Colon (tissue), 2 donors: ENCODE results near the gene CTNNBL1.
A peak's percentile ranks its signal among the peaks of the same experiment; 100 is the strongest.
"Not testable (repeated sequence)": the region's sequence is repeated elsewhere in the genome, so short reads cannot be mapped to it uniquely, and the experiment has no call there.

ENCODE experiments used
- FAIRE-seq: peaks from 2 replicates; lab custom pipeline; 2012; peaks lifted over from hg19 to GRCh38; lab: Jason Lieb, UNC
- donor health status: control.
- donor health status: control.

CTNNBL1 gene

DNA sequence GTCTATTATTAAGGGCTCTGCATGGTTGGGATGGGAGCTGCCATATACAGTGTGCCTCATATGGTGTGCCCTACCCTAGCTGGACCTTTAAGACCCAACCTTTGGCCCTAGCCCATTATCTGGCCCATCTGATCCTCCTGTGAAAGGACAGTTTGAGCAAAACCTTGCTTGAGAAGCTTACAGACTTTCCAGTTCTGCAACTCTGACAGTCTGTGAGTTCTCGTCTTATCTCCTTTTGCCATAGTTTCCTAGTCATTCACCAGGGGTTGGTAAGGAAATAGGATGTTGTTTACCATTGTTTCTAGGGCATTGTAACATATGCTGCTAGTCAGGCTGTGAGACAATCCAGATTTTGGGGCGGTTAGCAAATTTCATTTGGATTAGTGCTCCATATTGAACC lies 17.2 kb downstream of the CTNNBL1 start:
- FAIRE-seq, result no peak

DNA sequence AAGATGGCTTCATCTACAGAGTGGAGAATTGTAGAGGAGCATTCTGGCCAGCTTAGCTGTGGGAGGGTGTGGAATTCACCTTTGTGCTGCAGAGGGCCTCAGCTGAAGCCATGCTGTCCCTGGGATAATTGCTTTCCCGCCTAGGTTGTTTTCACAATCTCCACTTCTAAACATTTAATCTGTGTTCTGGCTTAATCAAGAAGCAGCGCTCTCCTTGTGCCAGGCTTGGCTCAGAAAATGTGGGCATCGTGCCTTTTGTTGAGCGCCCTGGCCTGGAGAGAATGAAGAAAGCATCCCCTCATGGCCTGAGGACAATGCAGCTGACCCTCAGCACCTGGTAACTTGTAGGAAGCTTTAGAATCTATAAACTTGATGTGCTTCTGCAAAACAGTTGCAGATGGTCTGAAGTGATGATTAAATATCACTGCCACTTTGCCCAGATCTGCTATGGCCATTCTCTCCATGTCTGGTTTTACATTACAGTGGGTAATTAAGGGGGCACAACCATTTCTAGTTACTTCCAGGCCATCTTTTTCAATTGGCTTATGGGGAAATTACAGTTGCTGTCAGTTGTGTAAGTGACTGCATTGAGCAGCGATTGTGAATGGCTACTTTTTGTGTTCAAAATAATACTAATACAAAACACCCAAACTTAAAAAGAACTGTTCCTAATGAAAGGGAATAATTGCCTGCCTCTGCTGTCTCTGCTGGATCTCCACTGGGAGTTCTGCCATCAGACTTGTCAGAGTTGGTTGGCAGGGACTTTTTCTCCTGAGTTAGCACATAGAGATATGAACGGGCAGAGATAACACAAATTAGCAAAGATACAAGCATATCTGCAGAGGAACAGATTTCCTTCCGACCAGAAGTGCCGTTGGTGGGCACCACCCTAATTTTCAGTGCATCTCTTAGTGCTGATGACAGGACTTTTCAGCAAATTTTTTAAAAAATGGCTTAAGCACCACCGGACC lies 18.4 kb downstream of the CTNNBL1 start:
- FAIRE-seq, result no peak

DNA sequence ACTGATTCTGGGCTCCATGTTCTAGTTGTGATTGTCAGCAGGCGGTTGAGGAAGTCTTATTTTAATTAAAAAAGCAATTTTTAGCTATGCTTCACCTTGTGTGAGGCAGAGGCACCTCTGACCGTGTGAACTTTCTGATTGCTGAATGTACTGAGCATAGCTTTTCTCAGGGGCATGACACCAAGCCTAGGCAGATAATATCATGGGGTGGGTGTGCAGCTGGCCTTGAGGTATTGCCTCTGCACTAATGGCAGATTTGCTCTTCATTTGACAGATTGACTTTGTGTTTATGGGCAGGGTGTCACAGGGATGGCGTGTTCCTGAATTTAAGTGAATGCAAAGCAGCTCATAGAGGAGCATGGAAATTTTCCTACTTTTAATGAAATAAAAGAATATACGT lies 19.6 kb downstream of the CTNNBL1 start:
- no peak for FAIRE-seq

DNA sequence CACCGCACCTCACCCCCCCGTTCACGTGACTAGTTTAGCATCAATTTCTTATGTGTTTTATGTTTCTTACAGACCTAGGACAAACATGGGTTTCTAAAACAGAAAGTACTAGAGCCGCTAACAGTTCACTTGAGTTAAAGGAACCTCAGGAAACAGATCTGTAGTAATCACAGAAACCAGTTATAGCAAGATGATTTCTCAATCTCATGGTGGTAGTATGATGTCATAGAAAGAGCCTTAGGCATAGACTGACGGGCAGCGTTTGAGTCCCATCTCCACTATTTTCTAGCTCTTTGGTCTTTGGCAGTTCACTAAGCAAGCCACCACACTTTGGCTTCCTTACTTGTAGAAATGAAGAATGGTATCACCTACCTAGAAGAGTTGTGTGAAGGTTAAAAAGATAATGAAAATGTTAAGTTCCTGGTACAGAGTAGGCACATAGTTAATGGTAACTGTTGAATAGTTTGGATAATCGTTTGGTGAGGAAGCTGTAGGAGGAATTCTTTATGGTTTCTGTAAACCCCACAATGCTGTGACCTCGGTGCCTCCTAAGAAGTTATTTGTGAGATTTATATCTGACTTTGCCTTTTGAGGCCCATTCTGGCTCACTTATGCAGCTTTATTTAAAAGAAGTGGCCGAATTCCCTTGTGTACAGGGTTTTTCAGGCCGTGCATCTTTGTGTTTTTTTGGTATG lies 21.3 kb downstream of the CTNNBL1 start:
- no peak for FAIRE-seq

DNA sequence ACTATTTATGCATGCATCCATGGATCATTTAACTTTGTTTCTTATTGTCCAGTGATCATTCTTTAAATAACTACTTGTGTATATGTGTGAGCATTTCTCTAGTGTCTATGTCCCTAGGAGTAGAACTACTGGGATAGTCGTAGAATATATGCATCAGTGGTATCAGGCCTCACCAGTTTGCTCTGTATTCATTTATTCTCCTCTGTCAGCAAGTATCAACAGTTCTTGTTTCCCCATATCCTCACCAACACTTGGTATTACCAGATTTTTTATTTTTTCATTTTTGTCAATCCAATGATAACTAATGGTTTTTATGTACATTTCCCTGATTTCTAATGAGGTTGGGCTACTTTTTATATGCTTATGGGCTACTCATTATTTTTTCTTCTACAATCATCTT lies 27.9 kb downstream of the CTNNBL1 start:
- no peak for FAIRE-seq

DNA sequence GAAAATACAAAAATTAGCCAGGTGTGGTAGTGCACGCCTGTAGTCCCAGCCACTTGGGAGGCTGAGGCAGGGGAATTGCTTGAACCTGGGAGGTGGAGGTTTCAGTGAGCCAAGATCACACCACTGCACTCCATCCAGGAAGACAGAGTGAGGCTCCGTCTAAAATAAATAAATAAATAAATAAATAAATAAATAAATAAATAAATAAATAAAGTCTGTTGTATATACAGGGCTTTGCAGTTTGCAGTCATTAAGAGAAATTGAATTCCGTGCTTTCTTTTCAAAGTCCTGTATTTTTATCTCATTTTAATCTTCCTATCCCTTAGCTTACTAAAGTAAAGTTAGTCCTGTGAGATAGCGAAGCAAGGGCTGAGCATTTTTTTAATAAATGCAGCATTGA lies 28.5 kb downstream of the CTNNBL1 start:
- not testable (repeated sequence) for FAIRE-seq

DNA sequence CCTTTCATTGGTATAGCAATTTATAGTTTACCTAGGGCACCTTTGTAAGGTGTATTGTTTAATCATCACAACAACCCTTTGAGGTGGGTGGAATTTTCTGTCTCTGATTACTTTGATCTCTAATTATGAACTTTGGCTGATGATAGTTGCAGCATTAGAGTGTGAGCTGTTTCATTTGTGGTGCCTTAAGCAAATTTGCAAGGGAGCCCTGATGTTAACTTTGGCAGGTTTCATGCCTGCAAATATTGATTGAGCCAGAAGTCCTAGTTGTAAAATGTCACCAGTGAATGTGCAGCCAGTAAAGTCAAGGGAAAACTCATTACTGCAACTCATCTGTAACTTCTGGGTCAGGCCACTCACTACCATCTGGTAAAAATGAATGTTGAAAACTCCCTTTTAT lies 29.8 kb downstream of the CTNNBL1 start:
- no peak for FAIRE-seq

DNA sequence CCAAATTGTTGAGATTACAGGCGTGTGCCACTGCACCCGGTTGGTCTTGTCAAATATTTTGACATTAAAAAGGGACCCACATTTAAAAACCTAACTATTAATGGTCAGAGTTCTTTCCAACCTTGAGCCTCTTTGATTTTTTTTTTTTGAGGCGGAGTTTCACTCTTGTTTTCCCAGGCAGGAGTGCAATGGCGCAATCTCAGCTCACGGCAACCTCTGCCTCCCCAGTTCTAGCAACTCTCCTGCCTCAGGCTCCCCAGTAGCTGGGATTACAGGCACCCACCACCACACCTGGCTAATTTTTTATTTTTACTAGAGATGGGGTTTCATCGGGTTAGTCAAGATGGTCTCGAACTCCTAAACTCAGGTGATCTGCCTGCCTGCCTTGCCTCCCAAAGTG lies 31.3 kb downstream of the CTNNBL1 start:
- FAIRE-seq, result no peak

DNA sequence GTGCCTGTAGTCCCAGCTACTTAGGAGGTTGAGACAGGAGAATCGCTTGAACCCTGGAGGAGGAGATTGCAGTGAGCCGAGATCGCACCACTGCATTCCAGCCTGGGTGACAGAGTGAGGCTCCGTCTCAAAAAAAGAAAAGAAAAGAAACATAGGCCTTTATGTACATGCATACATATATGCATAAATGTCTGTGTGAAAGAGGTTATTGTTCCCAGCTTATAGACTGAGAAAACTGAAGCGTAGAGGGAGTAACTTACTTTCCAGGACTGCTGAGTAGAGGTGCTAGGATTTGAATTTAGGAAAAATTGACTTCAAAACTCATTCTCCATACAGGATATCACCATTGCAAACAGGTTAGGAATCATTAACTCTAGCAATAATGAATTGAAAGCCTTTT lies 32.0 kb downstream of the CTNNBL1 start:
- no peak for FAIRE-seq

DNA sequence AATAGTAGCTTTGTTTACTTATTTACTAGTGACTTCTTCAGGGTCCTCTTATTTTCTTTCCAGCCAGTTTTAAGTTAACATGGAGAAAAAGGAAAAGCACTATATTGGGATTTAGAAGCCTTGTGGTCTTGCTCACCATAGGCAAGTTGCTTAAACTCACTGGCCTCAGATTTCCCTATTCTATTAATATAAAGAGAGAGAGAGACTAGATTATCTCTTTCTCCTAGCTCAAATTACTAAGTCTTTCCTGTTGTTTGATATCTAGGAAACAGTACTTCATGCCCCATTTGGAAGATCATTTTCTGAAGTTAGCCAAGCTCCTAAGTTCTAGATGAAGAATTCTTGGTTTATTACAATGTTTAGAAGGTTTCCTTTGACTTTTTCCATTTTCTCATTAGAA lies 32.5 kb downstream of the CTNNBL1 start:
- no peak for FAIRE-seq

DNA sequence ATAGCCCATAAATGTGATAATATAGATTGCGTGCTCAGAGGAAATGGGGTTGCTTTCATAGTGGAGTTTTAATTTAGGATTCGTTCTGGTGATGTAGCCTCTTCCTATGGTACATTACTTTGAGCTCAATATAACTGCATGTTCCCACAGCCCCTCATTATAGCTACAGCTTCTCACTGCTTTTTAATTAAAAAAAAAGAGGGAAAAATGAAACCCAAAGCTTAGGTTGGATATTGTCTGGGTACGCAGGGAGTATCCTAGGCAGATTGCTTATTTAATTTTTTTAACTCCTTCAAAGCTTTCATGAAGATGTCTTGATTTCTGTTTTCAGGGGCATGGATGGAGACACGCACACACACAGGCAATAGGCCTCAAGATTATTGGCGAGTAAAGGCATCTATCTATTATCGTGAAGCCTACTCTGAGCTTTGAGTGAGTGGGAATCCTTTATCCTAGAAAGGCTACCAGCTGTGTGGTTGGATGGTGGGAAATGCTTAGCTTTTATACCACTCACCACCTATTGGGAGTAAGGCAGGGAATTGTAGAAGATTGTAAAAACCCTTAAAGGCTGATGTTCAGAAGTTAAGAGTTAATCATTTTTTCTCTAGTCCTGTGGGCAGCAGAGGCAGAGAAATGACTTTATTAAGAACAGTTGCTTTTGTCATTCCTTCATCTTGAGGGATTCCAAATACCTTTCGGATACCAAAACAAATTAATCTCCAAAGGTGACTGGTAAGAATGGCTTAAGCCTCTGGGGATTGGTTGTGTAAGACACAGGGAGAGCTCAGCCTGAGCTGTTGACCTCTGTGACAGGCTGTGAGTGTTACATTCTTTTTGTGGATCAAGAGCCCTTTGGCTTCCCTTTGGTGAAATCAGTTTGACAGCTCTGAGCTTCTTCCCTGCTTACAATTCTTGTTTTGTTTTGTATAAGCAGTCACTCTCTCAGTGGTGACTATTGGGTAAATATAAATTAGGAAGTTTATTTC lies 33.4 kb downstream of the CTNNBL1 start:
- no peak for FAIRE-seq

DNA sequence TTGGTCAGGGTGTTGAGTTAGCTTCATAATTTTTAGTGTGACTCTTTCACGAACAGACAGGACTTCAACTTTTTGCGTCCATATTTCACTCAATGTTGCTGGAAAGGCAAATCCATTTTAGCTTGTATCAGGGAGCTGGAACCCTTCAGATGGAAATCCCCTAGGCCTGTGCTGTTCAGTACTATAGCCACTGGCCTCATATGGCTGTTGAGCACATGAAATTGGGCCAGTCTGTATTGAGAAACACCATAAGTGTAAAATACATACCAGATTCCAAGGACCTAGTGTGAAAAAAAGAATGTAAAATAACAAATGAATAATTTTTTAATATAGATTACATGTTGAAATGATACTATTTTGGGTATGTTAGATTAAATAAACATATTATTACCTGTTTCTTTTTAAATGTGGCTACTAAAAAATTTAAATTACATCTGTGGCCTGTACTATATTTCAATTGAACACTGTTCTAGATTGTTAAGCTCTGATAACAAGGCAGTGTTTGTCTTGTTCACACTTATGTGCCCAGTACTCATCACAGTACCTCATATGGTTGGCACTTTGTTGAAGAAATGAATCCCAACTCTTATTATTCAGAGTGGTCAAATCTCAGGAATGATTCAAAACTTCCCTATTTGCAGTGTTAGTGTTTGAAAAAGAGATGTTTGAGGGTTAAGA lies 34.3 kb downstream of the CTNNBL1 start:
- FAIRE-seq, result peak; percentile 10

DNA sequence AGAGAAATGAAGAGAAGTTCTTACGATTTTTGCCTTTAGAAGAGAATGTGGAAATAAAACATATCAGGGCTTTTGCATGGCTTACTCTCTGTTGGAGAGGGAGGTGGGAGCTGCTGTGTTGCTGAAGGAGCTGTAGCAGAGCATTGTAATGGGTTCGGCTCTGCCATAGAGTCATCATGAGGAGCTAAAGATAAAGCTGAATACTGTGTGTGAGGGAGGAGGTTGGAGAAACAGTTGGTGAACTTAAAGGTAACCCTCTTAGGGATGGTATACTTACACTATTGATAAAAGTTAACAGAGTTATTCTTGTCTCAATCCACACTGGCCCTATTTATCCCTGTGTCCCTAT lies 34.8 kb downstream of the CTNNBL1 start:
- FAIRE-seq, result no peak

DNA sequence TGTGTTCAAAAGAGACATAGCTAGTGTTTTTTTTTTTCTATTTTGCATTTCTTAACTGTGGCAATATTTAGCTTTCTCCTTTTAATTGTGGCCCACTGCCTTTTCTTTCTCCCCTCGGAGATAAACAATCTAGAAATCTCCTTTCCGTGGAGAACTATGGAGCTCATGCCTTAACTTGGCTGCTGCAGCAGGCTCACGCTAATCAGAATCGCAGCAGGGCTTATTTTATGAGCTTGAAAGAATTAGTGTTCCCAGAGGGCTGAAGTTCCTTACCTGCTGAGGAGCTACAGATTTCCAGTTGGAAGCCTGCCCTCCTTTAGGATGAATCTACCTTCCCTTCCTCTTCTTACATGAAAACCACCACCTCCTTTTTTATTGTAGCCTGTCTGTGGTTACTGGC lies 35.6 kb downstream of the CTNNBL1 start:
- no peak for FAIRE-seq

DNA sequence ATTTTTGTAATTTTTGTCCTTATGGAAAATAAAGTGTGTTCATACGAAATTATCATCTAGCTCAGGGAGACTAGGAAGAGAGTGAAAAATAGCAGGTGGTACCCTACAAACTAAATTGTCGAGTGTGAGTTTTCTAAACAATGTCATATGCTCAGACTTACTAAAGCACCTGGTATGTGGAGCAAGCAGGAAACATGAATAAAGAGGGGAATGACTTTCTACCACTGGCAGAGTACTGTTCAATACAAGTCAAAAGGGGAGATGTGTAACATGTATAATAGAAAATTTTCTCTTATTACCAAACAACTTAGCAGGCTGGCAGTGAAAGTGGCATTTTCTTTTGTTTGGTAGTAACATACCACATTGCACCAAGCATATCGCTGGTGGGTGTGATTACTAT lies 36.1 kb downstream of the CTNNBL1 start:
- FAIRE-seq, result no peak

DNA sequence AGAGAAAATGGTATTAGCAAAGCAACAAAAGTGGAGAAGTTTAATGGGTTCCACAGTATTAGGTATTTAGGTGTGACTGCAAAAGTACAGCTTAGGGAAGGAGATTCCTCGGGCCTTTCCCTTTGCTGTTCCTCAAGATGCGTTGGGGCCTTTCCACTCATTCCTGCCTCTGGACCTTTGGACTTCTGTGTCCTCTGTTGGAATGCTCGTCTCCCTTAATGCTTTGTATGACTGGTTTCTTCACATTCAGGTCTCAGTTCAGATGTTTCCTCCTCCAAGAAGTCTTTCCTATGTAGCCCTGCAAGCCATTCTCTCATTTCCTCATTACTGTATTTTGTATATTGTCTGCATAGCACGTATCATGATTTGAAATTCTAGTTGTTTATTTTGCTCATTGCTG lies 39.6 kb downstream of the CTNNBL1 start:
- no peak for FAIRE-seq

DNA sequence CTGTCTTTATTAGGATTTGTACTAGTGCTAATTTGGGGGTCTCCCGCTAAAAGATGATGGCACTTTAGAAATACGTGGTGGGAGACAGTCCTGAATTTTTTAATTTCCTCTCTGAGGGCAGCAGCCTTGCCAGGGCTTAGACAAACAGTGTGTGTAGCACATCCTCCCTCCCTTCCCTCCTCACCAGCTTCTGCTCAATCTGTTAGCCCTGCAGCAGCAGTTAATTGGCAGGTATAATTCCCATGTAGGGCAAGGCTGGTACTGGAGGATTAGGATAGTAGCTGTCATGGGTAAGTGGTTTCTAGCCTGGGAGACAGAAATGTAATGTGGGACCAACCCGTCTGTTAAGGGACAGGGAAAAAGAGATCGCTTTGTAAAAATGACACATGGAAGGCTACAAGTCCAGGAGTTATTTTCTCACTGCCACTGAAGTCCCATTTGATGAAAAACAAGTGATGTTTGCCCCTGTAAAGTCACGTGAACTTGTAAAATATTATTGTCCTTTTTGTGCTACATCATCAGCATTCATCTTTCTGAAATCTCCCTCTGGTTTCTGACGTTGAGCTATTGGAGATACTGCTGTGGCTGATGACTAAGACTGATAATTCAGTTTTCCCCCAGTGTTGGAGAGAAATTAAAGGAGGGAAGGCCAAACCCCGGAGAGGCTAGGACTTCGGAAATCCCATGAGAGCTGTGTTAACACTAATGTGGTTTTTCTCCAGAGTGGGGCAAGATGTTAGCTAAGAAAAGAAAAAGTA lies 40.6 kb downstream of the CTNNBL1 start:
- FAIRE-seq, result no peak

DNA sequence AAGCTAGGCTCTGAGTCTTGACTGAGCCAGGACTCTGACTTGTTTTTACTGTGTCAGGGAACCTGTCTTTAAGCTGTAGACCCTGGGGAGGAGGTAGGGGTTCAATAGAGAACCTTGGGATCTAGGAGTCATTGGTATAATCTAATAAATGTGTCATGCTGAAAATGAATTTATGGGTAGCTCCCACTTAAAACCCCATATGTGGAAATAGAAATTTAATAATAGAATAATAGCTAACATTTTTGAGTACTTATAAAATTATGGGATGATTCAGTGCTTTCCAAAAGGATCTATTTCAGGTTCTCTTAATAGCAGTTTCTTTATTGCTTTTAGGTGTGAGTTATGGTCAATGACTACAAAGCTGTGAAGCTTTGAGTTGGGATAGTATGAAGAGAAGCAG lies 41.7 kb downstream of the CTNNBL1 start:
- FAIRE-seq, result no peak

DNA sequence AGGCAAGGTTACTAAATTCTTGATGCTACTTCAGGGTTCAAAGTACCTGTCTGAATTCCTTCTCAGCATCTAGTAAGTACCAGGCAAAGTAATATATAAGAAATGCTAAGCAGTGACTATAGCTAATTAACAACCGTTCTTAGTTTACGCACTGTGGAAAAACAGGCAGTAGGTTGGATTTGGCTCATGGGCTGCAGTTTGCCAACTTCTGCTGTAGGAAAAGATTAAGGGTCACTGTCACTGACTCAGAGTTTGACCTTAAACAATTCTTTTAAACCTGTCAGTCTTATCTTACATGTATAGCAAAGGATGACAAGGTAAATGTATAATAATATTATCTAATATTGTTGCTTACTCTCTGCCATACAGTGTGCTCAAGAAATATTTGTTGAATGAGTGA lies 42.3 kb downstream of the CTNNBL1 start:
- no peak for FAIRE-seq

DNA sequence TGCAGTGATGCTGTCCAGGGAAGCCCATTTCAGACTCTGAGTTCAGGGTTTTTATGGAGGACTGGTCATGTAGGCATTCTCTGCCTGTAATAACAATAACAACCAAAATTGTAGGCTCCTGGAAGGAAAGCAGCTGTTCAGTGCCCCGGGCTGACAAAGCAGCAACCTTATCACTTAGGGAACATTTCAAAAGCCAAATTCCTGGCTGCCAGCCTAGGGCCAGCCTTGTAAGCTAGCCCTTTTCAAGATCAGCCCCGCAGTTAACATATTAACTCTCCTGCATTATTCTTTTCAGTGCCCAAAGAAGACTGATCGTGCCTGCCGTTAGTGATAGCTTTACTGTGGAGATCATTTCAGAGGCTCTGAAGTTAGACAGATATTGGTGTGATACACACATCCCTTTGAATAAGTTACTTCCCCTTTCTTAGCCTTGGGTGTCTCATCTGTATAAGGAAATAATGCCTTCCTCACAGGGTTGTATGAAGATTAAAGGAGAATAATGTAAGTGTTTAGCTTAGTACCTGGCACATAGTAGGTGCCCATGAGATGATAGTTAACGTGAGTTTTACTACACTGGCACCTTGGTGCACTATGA lies 44.1 kb downstream of the CTNNBL1 start:
- FAIRE-seq, result no peak

DNA sequence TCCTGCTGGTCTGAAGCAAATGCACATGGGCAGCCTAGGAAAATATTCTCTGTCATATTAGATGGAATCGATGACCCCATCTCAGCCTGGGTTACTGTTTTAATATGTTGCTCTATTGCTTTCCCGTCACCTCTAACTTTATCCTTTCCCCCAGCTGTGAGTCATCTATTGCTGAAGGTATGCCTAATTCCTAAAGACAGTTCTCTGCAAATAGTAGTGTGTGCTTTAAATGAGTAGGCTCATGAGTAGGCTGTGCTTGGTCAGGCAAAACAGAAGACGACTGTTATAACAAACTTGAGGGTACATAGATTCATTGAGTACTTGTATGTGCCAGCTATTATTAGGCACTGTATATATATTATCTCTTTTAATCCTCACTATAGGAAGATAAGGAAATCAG lies 47.2 kb downstream of the CTNNBL1 start:
- no peak for FAIRE-seq
